ENCODE results near the gene CDK2.

DNA sequence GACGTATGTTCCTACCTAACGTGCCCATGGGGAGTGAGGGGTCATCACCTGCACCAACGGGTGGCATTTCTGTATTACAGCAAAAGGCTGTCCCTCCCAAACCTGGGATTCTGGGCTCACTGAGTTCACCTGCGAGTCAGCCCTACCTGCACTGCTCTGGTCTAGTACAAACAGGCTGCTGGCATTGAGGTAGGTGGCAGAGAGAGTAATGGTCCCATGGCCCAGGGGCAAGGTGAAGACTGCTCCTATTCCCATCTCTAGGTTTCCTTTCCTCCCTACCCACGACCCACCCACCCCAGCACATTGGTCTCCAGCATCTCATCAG is 30.9 kb downstream of the CDK2 start:
- TF ChIP-seq, protein P1, sequence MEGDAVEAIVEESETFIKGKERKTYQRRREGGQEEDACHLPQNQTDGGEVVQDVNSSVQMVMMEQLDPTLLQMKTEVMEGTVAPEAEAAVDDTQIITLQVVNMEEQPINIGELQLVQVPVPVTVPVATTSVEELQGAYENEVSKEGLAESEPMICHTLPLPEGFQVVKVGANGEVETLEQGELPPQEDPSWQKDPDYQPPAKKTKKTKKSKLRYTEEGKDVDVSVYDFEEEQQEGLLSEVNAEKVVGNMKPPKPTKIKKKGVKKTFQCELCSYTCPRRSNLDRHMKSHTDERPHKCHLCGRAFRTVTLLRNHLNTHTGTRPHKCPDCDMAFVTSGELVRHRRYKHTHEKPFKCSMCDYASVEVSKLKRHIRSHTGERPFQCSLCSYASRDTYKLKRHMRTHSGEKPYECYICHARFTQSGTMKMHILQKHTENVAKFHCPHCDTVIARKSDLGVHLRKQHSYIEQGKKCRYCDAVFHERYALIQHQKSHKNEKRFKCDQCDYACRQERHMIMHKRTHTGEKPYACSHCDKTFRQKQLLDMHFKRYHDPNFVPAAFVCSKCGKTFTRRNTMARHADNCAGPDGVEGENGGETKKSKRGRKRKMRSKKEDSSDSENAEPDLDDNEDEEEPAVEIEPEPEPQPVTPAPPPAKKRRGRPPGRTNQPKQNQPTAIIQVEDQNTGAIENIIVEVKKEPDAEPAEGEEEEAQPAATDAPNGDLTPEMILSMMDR (IDR thresholded peaks at IDR 0.05; ENCODE audit: low read depth, low read length) = no peak
- TF ChIP-seq EZH2phosphoT487 (IDR thresholded peaks at IDR 0.05; ENCODE audit: low read depth) = no peak

All from OCI-LY3 (cell line).